Glomerular endothelial cell (primary cell): ENCODE data around the gene BMAL1. TPM values are rescaled to one million over a fixed set of nuclear protein-coding genes. Genes with fewer than 3 reads are reported as not detected.
"Not testable (repeated sequence)": the region's sequence is repeated elsewhere in the genome, so short reads cannot be mapped to it uniquely, and the experiment has no call there.

Experiments used
- DNase-seq: peaks from one replicate; pipeline ENCODE4 v3.0.0-alpha.2; 2011; ENCODE audit warnings: low read depth, low spot score; ENCODE audit errors: extremely low read depth
- total RNA-seq: library from RNA; depleted of rRNA; stranded (reverse); fragments of >200 nt; gene quantifications from 2 replicates; pipeline ENCODE4 v1.2.3, GENCODE V29; 2015

BMAL1 gene
- 9.9 and 10.6 TPM in 2 replicates for total RNA-seq

GRCh38 chr11:13277768-13278608 lies at the start of gene BMAL1:
TSS of gene BMAL1 (plus strand) at chr11:13277790. CDS start at chr11:13354309, 76,519 bp downstream.
- DNase-seq: no peak

GRCh38 chr11:13228572-13228971 lies 49.0 kb upstream of the BMAL1 start:
- DNase-seq: no peak

- no peak for DNase-seq
Measured at GRCh38 chr11:13229136-13229535, 48.5 kb upstream of the BMAL1 start.

- no peak for DNase-seq
Measured at GRCh38 chr11:13229711-13230318, 47.8 kb upstream of the BMAL1 start.

GRCh38 chr11:13233173-13233745 lies 44.3 kb upstream of the BMAL1 start:
- DNase-seq: no peak

- no peak for DNase-seq
Measured at GRCh38 chr11:13235895-13236294, 41.7 kb upstream of the BMAL1 start.

GRCh38 chr11:13236626-13237025 lies 41.0 kb upstream of the BMAL1 start:
- no peak for DNase-seq

- no peak for DNase-seq
Measured at GRCh38 chr11:13237761-13238160, 39.8 kb upstream of the BMAL1 start.

GRCh38 chr11:13238879-13239514 lies 38.6 kb upstream of the BMAL1 start:
- DNase-seq: no peak

- DNase-seq: no peak
Measured at GRCh38 chr11:13242564-13242963, 35.0 kb upstream of the BMAL1 start.

GRCh38 chr11:13247606-13248296 lies 29.8 kb upstream of the BMAL1 start:
- DNase-seq: no peak

GRCh38 chr11:13249177-13249576 lies 28.4 kb upstream of the BMAL1 start:
- DNase-seq: no peak

- DNase-seq: no peak
Measured at GRCh38 chr11:13249992-13250391, 27.6 kb upstream of the BMAL1 start.

GRCh38 chr11:13251966-13252365 lies 25.6 kb upstream of the BMAL1 start:
- DNase-seq: no peak

GRCh38 chr11:13252438-13252837 lies 25.2 kb upstream of the BMAL1 start:
- DNase-seq: no peak

GRCh38 chr11:13256216-13256615 lies 21.4 kb upstream of the BMAL1 start:
- DNase-seq: no peak

GRCh38 chr11:13258061-13258460 lies 19.5 kb upstream of the BMAL1 start:
- not testable (repeated sequence) for DNase-seq

GRCh38 chr11:13258855-13259254 lies 18.7 kb upstream of the BMAL1 start:
- DNase-seq: no peak

GRCh38 chr11:13259374-13259773 lies 18.2 kb upstream of the BMAL1 start:
- no peak for DNase-seq

- DNase-seq: no peak
Measured at GRCh38 chr11:13260201-13260962, 17.2 kb upstream of the BMAL1 start.
